Psoas muscle (tissue), 8 donors: ENCODE results near the gene TNIK. TPM values are rescaled to one million over a fixed set of nuclear protein-coding genes. Genes with fewer than 3 reads are reported as not detected.
"Not testable (repeated sequence)": the region's sequence is repeated elsewhere in the genome, so short reads cannot be mapped to it uniquely, and the experiment has no call there.

Source experiments
- ATAC-seq, 4 donors: fragments of 200-7000 bp; cut with Tn5 transposase; one replicate each; pipeline ENCODE4 v1.9.1; 2020; ENCODE audit warnings: moderate library complexity in 3 of 4, mild to moderate bottlenecking in 2 of 4
- DNase-seq, 2 donors: peaks; one replicate each; pipeline ENCODE4 v3.0.0-alpha.2; 2020
- H3K27ac ChIP-seq: fragments of 200-600 bp; one replicate; pipeline ENCODE4 v1.8.0; 2022
- H3K27me3 ChIP-seq, 3 donors: fragments of 200-600 bp in 1 of 3; one replicate each; pipeline versions ENCODE4 v1.6.1 to v1.8.0; 2013 to 2022; ENCODE audit warnings: low read length in 2 of 3, mild to moderate bottlenecking in 2 of 3, moderate library complexity in 1 of 3; ENCODE audit not compliant: insufficient read depth in 3 of 3
- H3K36me3 ChIP-seq, 2 donors: fragments of 200-600 bp in 1 of 2; one replicate each; pipeline versions ENCODE4 v1.6.1 to v1.8.0; 2013 to 2022; ENCODE audit warnings: low read depth in 1 of 2, mild to moderate bottlenecking in 1 of 2, moderate library complexity in 1 of 2; ENCODE audit not compliant: insufficient read depth in 1 of 2
- H3K4me1 ChIP-seq: fragments of 200-600 bp; one replicate; pipeline ENCODE4 v1.8.0; 2022
- H3K4me3 ChIP-seq: fragments of 200-600 bp; one replicate; pipeline ENCODE4 v1.8.0; 2022; ENCODE audit warnings: mild to moderate bottlenecking
- H3K9me3 ChIP-seq: fragments of 200-600 bp; one replicate; pipeline ENCODE4 v1.8.0; 2022
- WGBS, 3 donors: extraction: QIAGEN DNeasy Blood & Tissue Kit; methylation state at CpG; one replicate each; pipeline versions ENCODE4 v1.1.6 to v1.1.7; 2013; 5-methylcytosine and 5-hydroxymethylcytosine counted together
- intact Hi-C, 2 donors: fragments of 100-400 bp; cut with DNase I; formaldehyde crosslinking; loops; one replicate each; pipeline versions ENCODE4 v1.11.0 to v1.14.2; 2022
- polyA plus RNA-seq, 3 donors: library from polyadenylated mRNA; stranded (reverse); fragments of 200-250 nt; gene quantifications; one replicate each; pipeline ENCODE4 v1.2.3, GENCODE V29; 2013
- total RNA-seq, 4 donors: library from RNA; stranded (reverse); fragmentation: NEBNext Ultra II Directional in 2 of 4; extraction: Animal tissue kit (Norgen Biotek cat#: 25700) in 2 of 4; gene quantifications; one replicate each; pipeline versions ENCODE4 v1.2.1 to v1.2.4, GENCODE V29; 2021 to 2023
- TF ChIP-seq, protein P1 (sequence below): fragments of 200-600 bp; IDR thresholded peaks from one replicate; pipeline ENCODE4 v1.8.0; 2022; ENCODE audit warnings: antibody characterized with exemption
- donor health status: healthy with polysubstance abuse.
- donor health status: DM: no; HTN: no; CAD: no; lungs with moderate emphysema.
- donor health status: Bipolar disorder and iron deficiency.
- donor health status: healthy.
- donor health status: DM: yes; HTN: yes; CAD: no.
- donor health status: DM: no; HTN: no; CAD: no.
- donor health status: DM: no; HTN: no; CAD: no.
- donor health status: DM: yes; HTN: yes; CAD: no.

TNIK gene
- total and polyA plus RNA-seq, 7 donors: 9.9 to 32.4 (median 12.5) TPM

DNA sequence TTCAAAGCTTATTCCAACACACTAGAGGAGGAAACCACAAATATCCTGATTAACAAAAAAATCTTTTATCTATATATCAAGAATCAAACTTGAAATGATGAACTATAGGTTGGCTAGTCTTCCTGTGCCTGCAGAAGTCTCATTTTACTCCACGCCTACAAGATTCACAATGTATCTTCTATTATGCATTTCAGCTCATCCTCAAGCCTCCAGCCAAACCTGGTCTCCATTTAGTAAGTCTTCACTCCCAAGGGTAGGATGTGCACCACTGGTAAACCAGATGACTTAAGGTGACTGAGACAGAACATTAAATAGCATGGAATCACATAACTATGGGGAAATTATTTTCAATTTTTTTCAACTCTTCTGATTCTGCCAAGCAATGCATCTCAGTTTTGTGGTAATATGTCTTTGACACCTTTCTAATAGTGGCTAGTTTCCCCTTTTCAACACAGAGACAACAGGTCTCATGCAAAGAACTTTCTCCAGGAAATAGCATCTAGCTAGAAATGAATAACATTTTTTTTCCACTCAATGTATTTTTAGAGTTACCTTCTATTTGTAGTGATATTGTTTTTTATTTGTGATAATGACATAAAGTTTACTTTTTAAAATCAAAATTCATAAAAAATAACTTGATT, 166.9 kb downstream of the TNIK start:
- WGBS, 3 donors: 88 to 100% (median 100%) methylated on average over 1 of the region's 1 CpG
- intact Hi-C loops: no loop called here
- Histone ChIP-seq H3K9me3 (no peaks in the 10 kb centered on the region), H3K27ac (no peak overlapping the region), H3K4me1 (peaks cover 16% of the 10 kb centered on the region), H3K4me3 (no peak overlapping the region), H3K27me3 (no peaks in the 10 kb centered on the region), H3K36me3 (no peaks in the 10 kb centered on the region)
- TF ChIP-seq, protein P1, sequence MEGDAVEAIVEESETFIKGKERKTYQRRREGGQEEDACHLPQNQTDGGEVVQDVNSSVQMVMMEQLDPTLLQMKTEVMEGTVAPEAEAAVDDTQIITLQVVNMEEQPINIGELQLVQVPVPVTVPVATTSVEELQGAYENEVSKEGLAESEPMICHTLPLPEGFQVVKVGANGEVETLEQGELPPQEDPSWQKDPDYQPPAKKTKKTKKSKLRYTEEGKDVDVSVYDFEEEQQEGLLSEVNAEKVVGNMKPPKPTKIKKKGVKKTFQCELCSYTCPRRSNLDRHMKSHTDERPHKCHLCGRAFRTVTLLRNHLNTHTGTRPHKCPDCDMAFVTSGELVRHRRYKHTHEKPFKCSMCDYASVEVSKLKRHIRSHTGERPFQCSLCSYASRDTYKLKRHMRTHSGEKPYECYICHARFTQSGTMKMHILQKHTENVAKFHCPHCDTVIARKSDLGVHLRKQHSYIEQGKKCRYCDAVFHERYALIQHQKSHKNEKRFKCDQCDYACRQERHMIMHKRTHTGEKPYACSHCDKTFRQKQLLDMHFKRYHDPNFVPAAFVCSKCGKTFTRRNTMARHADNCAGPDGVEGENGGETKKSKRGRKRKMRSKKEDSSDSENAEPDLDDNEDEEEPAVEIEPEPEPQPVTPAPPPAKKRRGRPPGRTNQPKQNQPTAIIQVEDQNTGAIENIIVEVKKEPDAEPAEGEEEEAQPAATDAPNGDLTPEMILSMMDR: no peak
- ATAC-seq: no peak
- DNase-seq: no peak

GRCh38 chr3:171290680-171291079, 169.5 kb downstream of the TNIK start:
- no peak for ATAC-seq
- intact Hi-C loops: loop anchor here in 1 of 2 donors (2.0 kb wide), 1 partner anchor 26 kb away; no protein-coding TSS in a partner anchor
- Histone ChIP-seq H3K4me3 (no peak overlapping the region), H3K9me3 (no peaks in the 10 kb centered on the region), H3K36me3 (no peaks in the 10 kb centered on the region), H3K27ac (no peak overlapping the region), H3K4me1 (peaks cover 20% of the 10 kb centered on the region), H3K27me3 (no peaks in the 10 kb centered on the region)
- no peak for DNase-seq
- TF ChIP-seq, protein P1: no peak
- WGBS, 3 donors: 44 to 55% (median 48%) methylated on average over 2 of the region's 2 CpGs

DNA sequence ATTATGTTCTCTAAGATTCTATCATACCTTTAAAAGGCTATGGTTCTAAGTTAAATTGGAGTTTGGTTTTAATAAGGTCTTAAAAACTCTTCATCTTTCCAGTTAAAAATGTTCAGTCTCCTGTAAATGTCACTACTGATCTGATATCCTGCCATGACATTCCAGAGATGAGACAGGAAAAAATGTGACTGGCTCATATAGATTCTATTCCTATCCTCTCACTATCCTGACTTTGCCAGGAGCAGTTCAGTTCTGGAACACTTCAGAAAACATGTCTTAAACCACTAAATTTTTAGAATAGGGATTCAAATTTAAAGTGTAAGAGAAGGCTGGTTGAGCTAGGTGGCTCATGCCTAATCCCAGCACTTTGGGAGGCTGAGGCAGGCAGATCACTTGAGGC, 170.9 kb downstream of the TNIK start:
- Histone ChIP-seq H3K4me1 (peaks cover 29% of the 10 kb centered on the region), H3K27ac (peak overlapping the region; percentile 59)
- intact Hi-C loops: no loop called here

DNA sequence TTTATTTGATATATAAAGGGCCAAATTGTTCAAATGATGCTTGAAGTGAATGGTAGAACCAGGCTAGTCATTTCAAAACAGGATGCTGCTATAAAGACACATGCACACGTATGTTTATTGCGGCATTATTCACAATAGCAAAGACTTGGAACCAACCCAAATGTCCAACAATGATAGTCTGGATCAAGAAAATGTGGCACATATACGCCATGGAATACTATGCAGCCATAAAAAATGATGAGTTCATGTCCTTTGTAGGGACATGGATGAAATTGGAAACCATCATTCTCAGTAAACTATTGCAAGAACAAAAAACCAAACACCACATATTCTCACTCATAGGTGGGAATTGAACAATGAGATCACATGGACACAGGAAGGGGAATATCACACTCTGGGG, 172.4 kb downstream of the TNIK start:
- peaks cover 43% of the 10 kb centered on the region for H3K4me1 ChIP-seq
- DNase-seq, intact Hi-C loops: not testable (repeated sequence)

More for the DNA sequence above, 170.9 kb downstream of the TNIK start:
- Histone ChIP-seq H3K9me3 (no peaks in the 10 kb centered on the region), H3K27me3 (no peaks in the 10 kb centered on the region), H3K36me3 (no peaks in the 10 kb centered on the region), H3K4me3 (no peak overlapping the region)
- no peak for DNase-seq
- TF ChIP-seq, protein P1: no peak
- no peak for ATAC-seq

GRCh38 chr3:171286580-171287249, 173.5 kb downstream of the TNIK start:
- 49 to 60% (median 49%) methylated on average over 1 of the region's 1 CpG for WGBS, 3 donors
- DNase-seq: no peak
- no peaks in the 10 kb centered on the region for H3K9me3 ChIP-seq
- H3K27me3 ChIP-seq: no peaks in the 10 kb centered on the region
- intact Hi-C loops: no loop called here
- TF ChIP-seq, protein P1: no peak
- H3K4me1 ChIP-seq: peaks cover 53% of the 10 kb centered on the region
- no peaks in the 10 kb centered on the region for H3K36me3 ChIP-seq
- H3K4me3 ChIP-seq: no peak overlapping the region
- peak; percentile 54 to 80 (median 74) for ATAC-seq
- peak overlapping the region; percentile 90 for H3K27ac ChIP-seq

More for the DNA sequence above, 172.4 kb downstream of the TNIK start:
- ATAC-seq, H3K4me3 ChIP-seq, H3K9me3 ChIP-seq, H3K36me3 ChIP-seq, H3K27me3 ChIP-seq: not testable (repeated sequence)
- WGBS, 3 donors: 83 to 93% (median 88%) methylated on average over 3 of the region's 3 CpGs
- peak overlapping the region; percentile 90 for H3K27ac ChIP-seq
